GM12801 (cell line): ENCODE data around the gene OR56A1.

Source experiments
- TF ChIP-seq, protein P1 (sequence below): IDR thresholded peaks from one replicate; pipeline ENCODE4 v1.5.1; 2011; ENCODE audit warnings: control low read depth; ENCODE audit not compliant: insufficient read length; ENCODE audit errors: extremely low read depth

Gene OR56A1

DNA sequence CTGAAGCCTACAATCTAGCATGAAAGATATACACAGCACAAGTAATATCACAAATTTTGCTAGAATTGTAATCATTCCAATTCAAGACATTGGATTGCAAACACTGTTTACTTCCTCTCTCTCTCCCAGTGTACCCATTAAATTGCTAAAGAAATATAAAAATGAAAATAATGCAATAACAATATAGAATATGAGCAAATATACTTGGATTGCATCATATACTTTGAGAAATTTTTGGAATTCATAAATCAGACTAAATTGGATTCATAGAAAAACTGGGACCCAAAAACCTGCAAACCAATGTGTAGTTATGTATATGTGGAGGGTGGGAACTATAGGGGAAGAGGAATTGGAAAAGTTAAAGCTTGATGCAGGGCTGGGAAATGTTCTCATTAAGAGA, 25.0 kb upstream of the OR56A1 start:
- TF ChIP-seq, protein P1, sequence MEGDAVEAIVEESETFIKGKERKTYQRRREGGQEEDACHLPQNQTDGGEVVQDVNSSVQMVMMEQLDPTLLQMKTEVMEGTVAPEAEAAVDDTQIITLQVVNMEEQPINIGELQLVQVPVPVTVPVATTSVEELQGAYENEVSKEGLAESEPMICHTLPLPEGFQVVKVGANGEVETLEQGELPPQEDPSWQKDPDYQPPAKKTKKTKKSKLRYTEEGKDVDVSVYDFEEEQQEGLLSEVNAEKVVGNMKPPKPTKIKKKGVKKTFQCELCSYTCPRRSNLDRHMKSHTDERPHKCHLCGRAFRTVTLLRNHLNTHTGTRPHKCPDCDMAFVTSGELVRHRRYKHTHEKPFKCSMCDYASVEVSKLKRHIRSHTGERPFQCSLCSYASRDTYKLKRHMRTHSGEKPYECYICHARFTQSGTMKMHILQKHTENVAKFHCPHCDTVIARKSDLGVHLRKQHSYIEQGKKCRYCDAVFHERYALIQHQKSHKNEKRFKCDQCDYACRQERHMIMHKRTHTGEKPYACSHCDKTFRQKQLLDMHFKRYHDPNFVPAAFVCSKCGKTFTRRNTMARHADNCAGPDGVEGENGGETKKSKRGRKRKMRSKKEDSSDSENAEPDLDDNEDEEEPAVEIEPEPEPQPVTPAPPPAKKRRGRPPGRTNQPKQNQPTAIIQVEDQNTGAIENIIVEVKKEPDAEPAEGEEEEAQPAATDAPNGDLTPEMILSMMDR, result no peak

DNA sequence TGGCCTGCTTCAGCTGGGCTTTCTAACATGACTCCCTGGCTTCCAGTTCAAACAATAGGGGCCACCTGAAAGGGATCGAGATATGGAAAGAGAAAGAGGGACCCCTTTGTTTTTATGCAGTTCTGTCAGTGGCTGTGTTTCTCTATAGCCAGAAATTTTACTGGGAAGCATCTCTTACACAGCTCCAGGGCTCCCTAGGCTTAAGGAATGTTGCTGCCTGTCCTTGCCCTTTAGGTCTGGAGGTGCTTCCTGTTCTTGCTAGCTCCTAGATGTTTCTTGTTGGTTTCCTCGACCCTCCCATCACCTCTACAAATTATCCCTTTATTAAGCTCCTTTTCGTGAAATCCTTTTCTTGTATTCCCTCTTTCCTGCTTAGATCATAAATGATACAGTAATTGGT, 21.8 kb upstream of the OR56A1 start:
- TF ChIP-seq, protein P1, result no peak

- TF ChIP-seq, protein P1, result no peak
Observed at GRCh38 chr11:6040874-6041273, 10.3 kb upstream of the OR56A1 start.

- TF ChIP-seq, protein P1, result no peak
Observed at GRCh38 chr11:6027501-6027900, 3.1 kb downstream of the OR56A1 start.

DNA sequence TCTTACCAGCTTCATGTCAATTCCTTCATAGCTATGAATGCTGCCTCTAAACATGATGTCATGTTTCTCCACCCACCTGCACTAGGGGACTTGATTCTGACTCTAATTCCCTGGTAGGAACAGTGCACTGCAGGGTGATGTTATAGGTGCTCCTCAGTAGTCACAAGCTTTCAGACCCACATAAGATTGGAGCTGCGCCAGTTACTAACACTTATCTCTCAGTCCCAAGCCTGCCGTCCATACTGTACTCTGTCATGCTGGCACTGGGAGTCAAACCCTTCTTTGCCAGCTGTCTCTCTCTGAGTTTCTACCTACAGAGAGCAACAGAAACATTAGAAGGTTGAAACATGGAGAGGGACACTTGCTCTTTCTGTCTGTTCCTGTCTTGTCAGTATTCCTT, 5.5 kb downstream of the OR56A1 start:
- TF ChIP-seq, protein P1, result no peak

DNA sequence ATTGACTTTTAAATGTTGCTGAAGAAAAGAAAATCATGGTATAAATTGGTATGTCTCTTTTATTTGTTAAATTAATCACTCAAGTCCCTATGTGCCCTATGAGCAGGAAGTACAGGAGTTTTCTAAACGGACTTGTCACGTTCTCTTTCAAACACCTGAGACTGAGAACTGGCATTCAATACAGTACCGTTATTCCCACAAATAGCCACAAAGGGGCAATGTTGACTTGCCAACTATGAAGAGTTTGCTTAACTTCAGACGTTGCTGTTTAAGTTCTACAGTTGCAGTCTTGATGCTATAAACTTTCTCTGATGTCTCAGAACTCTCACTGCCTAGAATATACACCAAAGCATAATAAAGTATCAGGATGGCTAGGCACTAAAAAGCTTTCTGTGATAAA, 7.6 kb downstream of the OR56A1 start:
- TF ChIP-seq, protein P1, result no peak

DNA sequence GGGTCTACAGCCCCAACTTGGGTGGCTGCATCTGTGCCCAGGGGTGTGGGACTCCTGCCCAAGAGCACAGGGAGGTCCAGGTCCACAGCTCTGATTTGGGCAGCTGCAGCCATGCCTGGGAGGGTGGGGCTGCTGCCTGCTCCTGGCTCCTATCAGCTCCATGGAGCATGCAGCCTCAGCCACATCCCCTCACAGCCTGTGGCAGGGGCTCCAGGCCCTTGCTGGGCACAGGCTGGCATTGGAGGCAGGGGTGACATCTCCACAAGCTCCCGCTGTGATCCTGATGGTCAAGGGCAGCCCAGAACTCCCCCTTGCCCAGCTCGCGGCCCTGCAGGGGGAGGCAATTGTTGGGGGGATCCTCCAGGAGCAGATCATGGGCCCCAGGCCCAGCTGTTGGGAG, 17.5 kb downstream of the OR56A1 start:
- TF ChIP-seq, protein P1, result no peak
